Activated CD4-positive, alpha-beta T cell treated with anti-CD3 and anti-CD28 coated beads for 36 hours (primary cell): ENCODE results near the gene MAS1L. TPM values are rescaled to one million over a fixed set of nuclear protein-coding genes. Genes with fewer than 3 reads are reported as not detected.
A peak's percentile ranks its signal among the peaks of the same experiment; 100 is the strongest.

Experiments used
- ATAC-seq: fragments of 200-7000 bp; cut with Tn5 transposase; one replicate; pipeline ENCODE4 v1.10.0; 2021; ENCODE audit warnings: mild to moderate bottlenecking, moderate library complexity
- CTCF ChIA-PET: fragments of 350-600 bp; sonication (Branson Sonifier 250); formaldehyde crosslinking; loops from one replicate; lab custom pipeline; 2021; ENCODE audit warnings: antibody characterized with exemption; lab: Charles Lee
- POLR2A ChIA-PET: fragments of 350-600 bp; sonication (Branson Sonifier 250); formaldehyde crosslinking; loops from one replicate; lab custom pipeline; 2021; ENCODE audit warnings: antibody characterized with exemption, inconsistent platforms; lab: Charles Lee
- DNase-seq: peaks from one replicate; pipeline ENCODE4 v3.0.0-alpha.2; 2020
- H3K27ac Mint-ChIP-seq: one replicate; pipeline ENCODE4 v1.8.0; 2021; ENCODE audit warnings: mixed read lengths
- H3K27me3 Mint-ChIP-seq: one replicate; pipeline ENCODE4 v1.8.0; 2021; ENCODE audit warnings: mixed read lengths
- H3K36me3 Mint-ChIP-seq: one replicate; pipeline ENCODE4 v1.8.0; 2021; ENCODE audit warnings: low read depth, mixed read lengths
- H3K4me1 Mint-ChIP-seq: one replicate; pipeline ENCODE4 v1.8.0; 2021; ENCODE audit warnings: mixed read lengths
- H3K4me3 Mint-ChIP-seq: one replicate; pipeline ENCODE4 v1.8.0; 2021; ENCODE audit warnings: mild to moderate bottlenecking, moderate library complexity, mixed read lengths
- H3K9me3 Mint-ChIP-seq: one replicate; pipeline ENCODE4 v1.8.0; 2021; ENCODE audit warnings: low read depth, mixed read lengths
- intact Hi-C, 2 experiments: fragments of 100-400 bp; cut with DNase I in 1 of 2; cut with micrococcal nuclease in 1 of 2; formaldehyde crosslinking; loops; one replicate each; pipeline versions ENCODE4 v1.14.2 to v1.15.1; 2022 to 2024; cut with DNase I, micrococcal nuclease
- total RNA-seq, 2 experiments: library from RNA; stranded (reverse); gene quantifications; one replicate each; pipeline ENCODE4 v1.2.3, GENCODE V29; 2021

MAS1L gene
- total RNA-seq, 2 experiments from 2014 or later, result not detected

- POLR2A ChIA-PET, result no interaction called here
- no peak for ATAC-seq
- peaks cover 13% of the 10 kb centered on the region for H3K27me3 Mint-ChIP-seq
- CTCF ChIA-PET, result no interaction called here
- intact Hi-C loops, result no loop called here
- DNase-seq, result no peak
- H3K9me3 Mint-ChIP-seq, result no peaks in the 10 kb centered on the region
- no peaks in the 10 kb centered on the region for H3K4me1 Mint-ChIP-seq
- H3K4me3 Mint-ChIP-seq, result no peak overlapping the region
- H3K27ac Mint-ChIP-seq, result no peak overlapping the region
- H3K36me3 Mint-ChIP-seq, result no peaks in the 10 kb centered on the region
Observed at GRCh38 chr6:29509711-29510110, 22.0 kb upstream of the MAS1L start.

GRCh38 chr6:29509239-29509638 lies 21.5 kb upstream of the MAS1L start:
- Mint-ChIP-seq H3K4me3 (no peak overlapping the region), H3K9me3 (no peaks in the 10 kb centered on the region), H3K4me1 (no peaks in the 10 kb centered on the region), H3K36me3 (no peaks in the 10 kb centered on the region), H3K27ac (no peak overlapping the region), H3K27me3 (peaks cover 9% of the 10 kb centered on the region)
- ATAC-seq, result peak; percentile 47
- ChIA-PET CTCF (no interaction called here), POLR2A (no interaction called here)
- DNase-seq, result no peak
- intact Hi-C loops, result no loop called here

- ChIA-PET POLR2A (no interaction called here), CTCF (interaction anchor here (0.6 kb wide), 1 partner anchor 1940 kb away, joined by 3 read pairs; no protein-coding TSS in a partner anchor)
- no peak for ATAC-seq
- Mint-ChIP-seq H3K4me1 (no peaks in the 10 kb centered on the region), H3K27me3 (peaks cover 8% of the 10 kb centered on the region), H3K4me3 (no peak overlapping the region), H3K36me3 (no peaks in the 10 kb centered on the region), H3K9me3 (no peaks in the 10 kb centered on the region), H3K27ac (no peak overlapping the region)
- DNase-seq, result no peak
- intact Hi-C loops, result no loop called here
Observed at GRCh38 chr6:29507319-29507718, 19.6 kb upstream of the MAS1L start.

- ATAC-seq (no peak), DNase-seq (no peak)
- CTCF ChIA-PET, result no interaction called here
- H3K36me3 Mint-ChIP-seq, result no peaks in the 10 kb centered on the region
- H3K27me3 Mint-ChIP-seq, result peaks cover 8% of the 10 kb centered on the region
- POLR2A ChIA-PET, result no interaction called here
- H3K9me3 Mint-ChIP-seq, result no peaks in the 10 kb centered on the region
- intact Hi-C loops, result no loop called here
- H3K4me3 Mint-ChIP-seq, result no peak overlapping the region
- H3K27ac Mint-ChIP-seq, result no peak overlapping the region
- H3K4me1 Mint-ChIP-seq, result no peaks in the 10 kb centered on the region
Observed at GRCh38 chr6:29506446-29507067, 18.8 kb upstream of the MAS1L start.

DNA sequence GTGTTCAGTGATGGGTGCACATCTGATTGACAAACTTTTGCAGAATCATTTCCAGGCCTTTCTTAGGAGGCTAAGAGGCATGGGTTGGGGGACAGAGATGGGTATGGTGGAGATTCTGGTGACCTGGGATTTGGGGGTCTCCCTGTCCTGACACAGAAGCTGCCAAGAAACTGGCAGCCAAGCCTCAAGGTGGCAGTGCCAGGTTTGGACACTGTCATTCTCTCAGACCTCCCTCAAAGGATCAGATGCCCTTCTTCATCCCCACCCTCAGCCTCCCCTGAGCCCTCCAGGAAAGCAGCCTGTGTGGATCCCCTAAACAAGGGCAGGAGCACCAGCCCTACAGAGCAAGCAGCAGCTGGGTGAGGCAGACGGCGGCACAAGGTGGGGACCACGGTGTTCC lies 18.1 kb upstream of the MAS1L start:
- ATAC-seq (no peak), DNase-seq (no peak)
- H3K36me3 Mint-ChIP-seq, result no peaks in the 10 kb centered on the region
- no peaks in the 10 kb centered on the region for H3K4me1 Mint-ChIP-seq
- peaks cover 9% of the 10 kb centered on the region for H3K27me3 Mint-ChIP-seq
- POLR2A ChIA-PET, result no interaction called here
- no peak overlapping the region for H3K4me3 Mint-ChIP-seq
- no peak overlapping the region for H3K27ac Mint-ChIP-seq
- CTCF ChIA-PET, result no interaction called here
- H3K9me3 Mint-ChIP-seq, result no peaks in the 10 kb centered on the region
- intact Hi-C loops, result no loop called here

GRCh38 chr6:29504961-29505360 lies 17.2 kb upstream of the MAS1L start:
- no peak overlapping the region for H3K4me3 Mint-ChIP-seq
- POLR2A ChIA-PET, result no interaction called here
- no peaks in the 10 kb centered on the region for H3K9me3 Mint-ChIP-seq
- H3K36me3 Mint-ChIP-seq, result no peaks in the 10 kb centered on the region
- CTCF ChIA-PET, result no interaction called here
- H3K27me3 Mint-ChIP-seq, result peaks cover 5% of the 10 kb centered on the region
- intact Hi-C loops, result no loop called here
- no peak for DNase-seq
- no peak for ATAC-seq
- H3K4me1 Mint-ChIP-seq, result no peaks in the 10 kb centered on the region
- no peak overlapping the region for H3K27ac Mint-ChIP-seq

DNA sequence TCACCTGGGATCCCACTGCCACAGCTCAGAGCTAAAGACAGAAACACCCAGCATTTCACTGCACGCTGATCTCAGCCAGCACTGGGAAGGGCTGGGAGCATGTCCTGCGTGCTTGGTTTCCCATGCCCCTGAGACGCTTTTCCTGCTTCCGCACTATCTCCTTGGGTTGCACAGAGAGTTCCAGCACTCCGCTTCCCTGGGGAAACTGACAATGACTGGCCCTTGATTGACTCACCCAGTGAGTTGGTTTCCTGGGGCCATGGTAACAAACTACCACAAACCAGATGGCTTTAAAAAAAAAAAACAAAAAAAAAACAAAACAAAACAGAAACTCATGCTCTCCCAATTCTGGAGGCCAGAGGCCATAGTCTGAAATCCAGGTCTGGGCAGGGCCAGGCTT lies 14.8 kb upstream of the MAS1L start:
- intact Hi-C loops, result no loop called here
- ATAC-seq (no peak), DNase-seq (no peak)
- ChIA-PET POLR2A (no interaction called here), CTCF (no interaction called here)
- H3K4me3 Mint-ChIP-seq, result no peak overlapping the region
- H3K36me3 Mint-ChIP-seq, result no peaks in the 10 kb centered on the region
- no peaks in the 10 kb centered on the region for H3K9me3 Mint-ChIP-seq
- H3K27ac Mint-ChIP-seq, result no peak overlapping the region
- H3K27me3 Mint-ChIP-seq, result peaks cover 14% of the 10 kb centered on the region
- no peaks in the 10 kb centered on the region for H3K4me1 Mint-ChIP-seq

DNA sequence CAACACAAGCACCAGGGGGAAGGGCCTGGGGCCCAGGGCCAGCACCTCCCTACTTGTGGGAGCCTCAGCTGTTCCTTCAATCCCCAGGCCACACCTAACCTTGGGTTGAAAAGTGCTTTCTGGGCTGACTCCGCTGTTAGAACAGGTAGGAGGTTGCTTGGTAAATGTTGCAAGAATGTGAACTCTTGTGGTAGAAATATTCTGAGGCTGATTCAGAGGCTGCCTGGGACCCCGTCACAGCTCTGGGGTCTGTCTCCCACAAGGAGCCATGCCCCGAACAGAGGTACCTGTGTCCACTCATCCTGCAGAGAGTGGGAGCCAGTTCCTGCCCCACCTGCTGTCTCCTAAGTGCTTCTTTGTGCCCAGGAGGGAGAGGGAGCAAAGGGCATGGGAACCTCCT lies 14.4 kb upstream of the MAS1L start:
- no peaks in the 10 kb centered on the region for H3K9me3 Mint-ChIP-seq
- no peaks in the 10 kb centered on the region for H3K4me1 Mint-ChIP-seq
- H3K36me3 Mint-ChIP-seq, result no peaks in the 10 kb centered on the region
- DNase-seq (no peak), ATAC-seq (no peak)
- intact Hi-C loops, result no loop called here
- ChIA-PET CTCF (no interaction called here), POLR2A (no interaction called here)
- H3K27ac Mint-ChIP-seq, result no peak overlapping the region
- H3K27me3 Mint-ChIP-seq, result peaks cover 16% of the 10 kb centered on the region
- no peak overlapping the region for H3K4me3 Mint-ChIP-seq

- Mint-ChIP-seq H3K27me3 (peaks cover 21% of the 10 kb centered on the region), H3K4me3 (no peak overlapping the region), H3K9me3 (no peaks in the 10 kb centered on the region), H3K4me1 (no peaks in the 10 kb centered on the region), H3K36me3 (no peaks in the 10 kb centered on the region), H3K27ac (no peak overlapping the region)
- CTCF ChIA-PET, result no interaction called here
- no peak for ATAC-seq
- POLR2A ChIA-PET, result no interaction called here
- intact Hi-C loops, result no loop called here
- DNase-seq, result no peak
Observed at GRCh38 chr6:29501106-29501505, 13.3 kb upstream of the MAS1L start.

GRCh38 chr6:29500594-29500993 lies 12.8 kb upstream of the MAS1L start:
- Mint-ChIP-seq H3K4me3 (no peak overlapping the region), H3K36me3 (no peaks in the 10 kb centered on the region), H3K4me1 (no peaks in the 10 kb centered on the region), H3K9me3 (no peaks in the 10 kb centered on the region), H3K27me3 (peaks cover 21% of the 10 kb centered on the region), H3K27ac (no peak overlapping the region)
- POLR2A ChIA-PET, result no interaction called here
- ATAC-seq, result no peak
- no peak for DNase-seq
- intact Hi-C loops, result no loop called here
- CTCF ChIA-PET, result no interaction called here

DNA sequence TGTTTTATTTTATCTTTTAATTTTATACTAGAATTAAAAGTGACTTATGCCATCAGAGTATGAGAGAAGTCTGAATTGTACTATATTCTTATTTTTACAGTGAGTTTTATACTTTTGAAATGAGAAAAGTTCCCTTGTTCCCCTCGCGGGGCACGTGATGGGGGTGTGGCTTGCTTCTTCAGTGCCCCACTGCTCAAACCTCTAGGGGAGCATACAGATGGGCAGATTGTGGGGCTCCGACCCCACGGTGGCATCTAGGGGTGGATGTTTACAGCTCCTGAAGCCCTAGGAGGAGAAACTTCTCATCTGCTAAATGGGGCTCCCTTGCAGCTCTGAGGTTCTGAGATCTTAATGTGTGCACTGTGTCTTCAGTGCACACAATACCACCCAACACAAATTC lies 11.9 kb upstream of the MAS1L start:
- intact Hi-C loops, result no loop called here
- no peaks in the 10 kb centered on the region for H3K9me3 Mint-ChIP-seq
- peaks cover 24% of the 10 kb centered on the region for H3K27me3 Mint-ChIP-seq
- no peak for ATAC-seq
- H3K27ac Mint-ChIP-seq, result no peak overlapping the region
- H3K4me3 Mint-ChIP-seq, result no peak overlapping the region
- POLR2A ChIA-PET, result no interaction called here
- CTCF ChIA-PET, result no interaction called here
- no peaks in the 10 kb centered on the region for H3K36me3 Mint-ChIP-seq
- DNase-seq, result no peak
- no peaks in the 10 kb centered on the region for H3K4me1 Mint-ChIP-seq

DNA sequence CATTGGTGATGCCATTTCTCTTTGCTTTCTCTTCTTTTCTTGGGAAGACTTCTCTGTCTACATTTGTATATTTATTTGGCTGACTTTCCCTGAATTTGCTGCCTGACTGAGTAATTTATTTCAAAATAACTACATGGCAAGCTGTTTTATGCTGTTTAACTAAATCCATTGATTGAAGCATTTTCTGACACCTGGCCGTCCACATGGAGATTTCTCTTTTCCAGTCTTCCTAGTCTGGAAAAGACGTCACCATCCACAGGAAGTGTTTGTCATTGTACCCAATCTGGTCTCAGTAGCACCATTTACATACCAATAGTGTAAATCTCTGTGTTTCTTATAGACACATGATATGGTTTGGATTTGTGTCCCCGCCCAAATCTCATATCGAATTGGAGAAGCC lies 9.2 kb upstream of the MAS1L start:
- no peaks in the 10 kb centered on the region for H3K36me3 Mint-ChIP-seq
- POLR2A ChIA-PET, result no interaction called here
- no peak for DNase-seq
- H3K4me3 Mint-ChIP-seq, result no peak overlapping the region
- no peak for ATAC-seq
- H3K4me1 Mint-ChIP-seq, result no peaks in the 10 kb centered on the region
- no peak overlapping the region for H3K27ac Mint-ChIP-seq
- no peaks in the 10 kb centered on the region for H3K9me3 Mint-ChIP-seq
- H3K27me3 Mint-ChIP-seq, result peaks cover 24% of the 10 kb centered on the region
- CTCF ChIA-PET, result no interaction called here
- intact Hi-C loops, result no loop called here

DNA sequence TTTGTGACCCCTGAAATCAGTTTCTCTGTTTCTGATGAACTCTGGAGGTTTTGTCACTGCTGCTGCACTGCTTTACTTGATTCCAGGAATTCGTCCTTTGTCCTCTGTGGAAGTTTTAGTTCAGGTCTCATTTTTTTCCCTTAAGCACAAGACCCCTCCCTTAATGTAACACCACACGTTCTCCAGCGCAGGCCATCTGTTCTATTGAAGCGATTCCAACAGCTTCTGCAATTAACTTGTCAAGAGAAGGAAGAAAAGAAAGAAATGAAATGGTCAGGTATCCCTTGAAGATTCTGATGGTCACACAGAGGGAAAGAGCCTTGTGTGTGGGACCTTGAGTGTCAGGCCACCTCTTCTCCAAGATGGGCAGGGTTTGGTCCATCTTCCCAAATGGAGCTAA lies 7.8 kb upstream of the MAS1L start:
- DNase-seq (no peak), ATAC-seq (no peak)
- Mint-ChIP-seq H3K4me3 (no peak overlapping the region), H3K27ac (no peak overlapping the region), H3K36me3 (no peaks in the 10 kb centered on the region), H3K27me3 (peaks cover 25% of the 10 kb centered on the region), H3K4me1 (no peaks in the 10 kb centered on the region), H3K9me3 (no peaks in the 10 kb centered on the region)
- ChIA-PET CTCF (no interaction called here), POLR2A (no interaction called here)
- intact Hi-C loops, result no loop called here
